Measurements from ENCODE around the gene COL6A3. TPM values are rescaled to one million over a fixed set of nuclear protein-coding genes. Genes with fewer than 3 reads are reported as not detected.

COL6A3 gene
- polyA plus RNA-seq, 3 donors = 47.7 to 137 (median 66.2) TPM

DNA sequence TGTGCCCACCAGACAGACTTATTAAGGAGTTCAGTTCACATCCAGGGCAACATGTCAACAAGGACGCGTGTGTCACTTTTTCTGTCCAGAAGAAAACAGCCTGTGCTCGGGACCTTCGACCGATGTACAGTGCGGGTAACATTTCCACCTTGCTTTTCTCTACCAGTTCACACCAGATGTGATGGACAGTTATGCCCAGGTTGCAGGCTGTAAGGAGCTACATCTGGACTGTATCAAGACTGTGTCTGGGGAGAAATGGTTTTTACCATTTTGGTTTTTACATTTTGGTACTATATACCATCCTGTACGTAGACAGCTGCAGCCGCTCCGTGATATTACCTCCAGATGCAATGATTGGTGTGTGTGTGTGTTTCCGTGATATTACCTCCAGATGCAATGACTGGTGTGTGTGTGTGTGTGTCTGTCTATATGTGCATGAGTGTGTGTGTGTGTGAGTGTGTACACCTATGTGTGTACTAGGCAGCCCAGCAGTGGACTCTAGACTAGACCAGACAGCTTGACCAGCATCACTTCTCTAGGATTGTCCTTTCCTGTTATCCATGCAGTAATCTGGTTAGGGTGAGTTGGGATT lies 118.0 kb downstream of the COL6A3 start:
- 89 to 98% (median 98%) methylated on average over 10 of the region's 10 CpGs for WGBS, 3 donors
- H3K27ac ChIP-seq (ENCODE audit: low read depth, low read length) = no peak overlapping the region

DNA sequence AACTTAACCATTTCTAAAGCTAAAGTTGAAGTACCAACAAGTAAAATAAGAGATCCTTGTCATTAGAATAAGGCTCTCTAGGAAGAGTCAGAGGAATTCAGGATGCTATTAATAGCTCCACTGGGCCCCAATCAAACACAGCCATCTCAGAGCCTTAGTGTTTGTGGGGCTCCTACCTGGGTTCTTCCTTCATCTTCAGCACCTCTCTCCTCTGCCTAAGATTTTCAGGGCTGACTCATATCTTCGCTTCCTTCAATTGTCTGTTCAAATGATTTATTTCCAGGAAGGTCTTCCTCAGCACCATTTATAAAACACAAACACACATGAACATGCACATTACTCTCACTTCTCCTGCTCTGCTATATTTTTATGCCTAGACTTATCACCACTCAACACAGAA lies 119.5 kb downstream of the COL6A3 start:
- H3K27ac ChIP-seq (ENCODE audit: low read depth, low read length) = no peak overlapping the region
- WGBS, 3 donors = 76 to 86% (median 79%) methylated on average over 1 of the region's 1 CpG

DNA sequence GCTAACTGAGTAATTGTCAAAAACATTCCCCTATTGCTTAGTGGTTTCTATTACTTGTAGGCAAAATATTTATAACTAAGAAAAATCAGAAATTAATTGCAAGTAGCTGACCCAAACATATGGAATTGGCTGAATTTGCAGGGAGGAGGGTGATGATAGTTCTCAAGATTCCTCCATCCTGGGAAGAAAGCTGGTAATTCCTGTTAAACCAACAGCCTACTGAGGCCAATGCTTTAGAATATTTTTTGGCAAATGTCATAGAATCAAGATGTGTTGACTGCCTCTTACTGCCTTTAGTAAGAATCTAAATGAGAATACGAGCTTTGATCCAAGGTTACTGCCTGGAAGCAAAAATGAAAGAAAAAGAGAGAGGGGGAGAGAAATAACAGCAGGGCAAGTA lies 120.0 kb downstream of the COL6A3 start:
- H3K27ac ChIP-seq (ENCODE audit: low read depth, low read length) = no peak overlapping the region

DNA sequence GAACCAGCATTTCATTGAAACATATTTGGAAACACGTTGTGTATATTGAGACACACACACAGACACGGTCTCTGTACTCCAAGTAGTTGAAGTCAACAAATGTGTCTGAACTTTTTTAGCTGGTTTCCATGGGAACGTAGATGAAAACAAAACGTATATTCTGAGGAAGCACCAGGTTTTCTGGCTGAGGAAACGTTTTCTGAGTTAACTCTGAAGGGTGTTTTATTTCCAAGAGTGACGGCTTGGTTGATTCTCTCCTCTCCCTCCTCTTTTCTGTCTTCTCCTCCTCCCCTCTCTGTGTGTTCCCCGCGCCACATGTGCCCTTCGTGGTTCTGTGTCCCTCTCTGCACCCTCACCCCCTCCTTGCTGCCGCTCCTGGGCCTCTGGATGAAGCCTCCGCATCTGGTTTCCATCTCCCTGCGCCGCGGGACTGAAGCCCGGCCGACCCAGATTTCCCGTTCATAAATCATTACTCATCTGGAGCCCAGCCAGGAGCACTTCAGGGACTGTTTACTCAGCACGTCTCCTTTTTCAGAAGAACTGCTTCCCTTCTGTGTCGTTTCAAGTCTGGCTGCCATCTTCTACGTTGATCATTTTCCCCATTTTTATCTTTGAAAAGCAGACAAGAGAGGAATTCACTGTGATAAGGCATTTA lies 122.7 kb downstream of the COL6A3 start:
- peak overlapping the region; percentile 28 for H3K27ac ChIP-seq (ENCODE audit: low read depth, low read length)
- WGBS, 3 donors = 1 to 2% (median 1%) methylated on average over 20 of the region's 20 CpGs

More for the DNA sequence above, 120.0 kb downstream of the COL6A3 start:
- WGBS, 3 donors = 55 to 57% (median 57%) methylated on average over 1 of the region's 1 CpG

DNA sequence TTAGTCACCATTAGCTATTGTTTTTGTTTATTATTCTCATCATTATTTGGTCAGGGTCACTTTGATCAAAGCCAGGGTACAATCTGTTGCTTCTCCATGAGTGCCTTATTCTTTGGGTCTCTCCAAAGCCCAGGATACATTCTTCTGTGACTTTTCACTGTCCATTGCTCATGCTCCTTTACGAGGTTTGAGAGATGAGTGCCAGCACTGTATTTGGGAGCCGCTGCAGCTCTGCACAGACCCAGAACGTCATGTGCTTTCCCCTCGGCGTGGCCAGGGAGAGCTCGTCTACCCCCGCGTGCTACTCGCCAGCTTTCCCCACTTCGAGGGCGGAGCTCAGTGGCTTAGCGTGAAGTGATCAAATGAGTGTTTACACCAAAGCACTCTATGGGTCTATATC lies 123.7 kb downstream of the COL6A3 start:
- WGBS, 3 donors = 50 to 74% (median 54%) methylated on average over 12 of the region's 12 CpGs
- no peak overlapping the region for H3K27ac ChIP-seq (ENCODE audit: low read depth, low read length)

DNA sequence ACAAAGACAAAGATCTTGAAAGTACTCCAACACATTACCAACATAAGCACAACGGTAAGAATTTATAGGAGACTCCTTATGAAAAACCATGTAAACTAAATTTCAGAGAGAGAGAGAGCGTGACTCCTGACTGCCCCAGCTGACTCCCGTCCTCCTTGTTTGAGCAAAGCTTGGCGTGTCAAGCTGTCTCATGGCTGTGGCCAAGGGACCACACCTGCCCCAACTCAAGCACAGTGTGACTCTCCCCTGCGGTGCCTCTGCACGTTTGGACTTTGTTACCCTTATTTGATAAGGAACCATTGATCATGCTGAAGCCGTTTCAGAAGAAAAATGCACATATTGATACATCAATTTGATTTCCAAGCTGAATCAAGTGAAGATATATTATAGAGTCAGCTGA lies 124.8 kb downstream of the COL6A3 start:
- no peak overlapping the region for H3K27ac ChIP-seq (ENCODE audit: low read depth, low read length)
- 60 to 92% (median 88%) methylated on average over 7 of the region's 7 CpGs for WGBS, 3 donors

DNA sequence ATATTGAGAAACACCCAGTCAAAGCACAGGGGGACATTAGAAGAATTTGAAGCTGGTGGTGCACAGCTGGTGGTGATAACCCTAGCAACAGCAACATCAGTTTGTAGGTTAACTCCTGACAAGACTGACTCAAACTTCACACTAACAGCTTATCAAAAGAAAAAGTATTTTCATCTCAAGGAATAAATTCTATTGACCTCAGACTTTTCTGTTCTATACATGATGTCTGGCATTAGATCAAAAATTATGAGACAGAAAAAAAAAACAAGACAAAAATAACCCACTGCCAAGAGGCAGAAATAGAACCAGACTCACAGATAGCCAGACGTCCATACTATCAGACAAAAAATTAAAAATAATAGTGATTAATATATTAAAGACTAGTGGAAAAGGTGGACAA lies 126.1 kb downstream of the COL6A3 start:
- 68 to 97% (median 94%) methylated on average over 1 of the region's 1 CpG for WGBS, 3 donors
- no peak overlapping the region for H3K27ac ChIP-seq (ENCODE audit: low read depth, low read length)

DNA sequence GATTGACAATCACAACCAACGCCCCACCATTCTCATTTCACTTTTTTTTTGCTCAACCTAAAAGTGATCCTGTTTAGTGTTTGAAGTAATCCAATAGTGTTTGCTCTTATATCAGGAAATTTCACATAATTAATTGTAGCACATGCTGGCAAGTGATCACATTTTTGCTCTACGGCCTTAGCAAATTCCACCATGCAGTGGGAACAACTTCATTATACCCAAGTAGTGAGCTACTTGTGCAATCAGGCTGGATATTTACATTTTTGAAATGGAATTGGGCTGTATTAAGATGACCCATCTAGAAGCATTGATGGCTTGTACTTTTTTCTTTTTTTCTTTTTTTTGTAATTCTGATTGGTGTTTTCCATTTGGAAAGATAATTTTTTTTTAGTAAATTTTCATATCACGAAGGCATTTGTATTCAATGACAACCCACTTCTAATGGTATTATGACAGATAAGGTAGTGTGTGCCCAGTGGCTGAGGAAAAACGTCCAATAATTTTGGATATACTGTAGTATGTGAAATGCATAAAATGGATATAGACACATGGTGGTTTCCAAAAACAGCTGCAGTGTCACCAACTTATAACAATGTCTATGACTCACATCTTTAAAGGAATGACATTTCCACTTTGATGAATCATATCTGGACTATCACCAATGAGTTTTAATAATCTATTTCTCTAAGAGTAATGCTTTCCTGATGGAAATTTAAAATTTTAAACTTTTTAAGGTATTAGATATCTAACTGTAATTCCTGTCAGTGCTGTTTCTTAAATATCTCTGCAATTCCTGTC lies 130.6 kb downstream of the COL6A3 start:
- WGBS, 3 donors = 53 to 83% (median 83%) methylated on average over 4 of the region's 4 CpGs
- H3K27ac ChIP-seq (ENCODE audit: low read depth, low read length) = no peak overlapping the region

DNA sequence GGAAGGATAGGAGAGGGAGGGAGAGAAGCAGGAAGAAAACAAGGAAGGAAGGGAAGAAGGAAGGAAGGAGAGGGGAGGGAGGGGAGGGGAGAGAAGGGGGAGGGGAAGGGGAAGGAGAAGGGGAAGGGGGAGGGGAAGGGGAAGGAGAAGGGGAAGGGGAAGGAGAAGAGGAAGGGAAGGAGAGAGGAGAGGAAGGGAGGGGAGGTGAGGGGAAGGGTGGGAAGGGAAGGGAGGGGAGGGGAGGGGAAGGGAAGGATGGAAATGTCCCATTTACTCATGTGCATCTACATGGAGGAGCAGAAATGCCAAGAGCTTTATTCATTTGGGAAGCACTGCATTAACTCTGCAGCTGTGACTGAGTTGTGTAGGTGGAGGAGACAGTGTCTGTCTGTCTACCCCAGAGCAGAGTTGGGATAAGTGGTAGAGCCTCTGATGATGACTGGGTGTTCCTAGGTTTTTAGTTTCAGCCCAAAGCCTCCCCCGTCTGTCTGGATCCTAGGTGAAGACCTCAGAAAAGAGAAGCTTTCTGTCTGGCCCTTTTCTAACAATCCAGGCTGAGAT lies 131.3 kb downstream of the COL6A3 start:
- no peak overlapping the region for H3K27ac ChIP-seq (ENCODE audit: low read depth, low read length)
- WGBS, 3 donors = 44 to 80% (median 70%) methylated on average over 1 of the region's 1 CpG

DNA sequence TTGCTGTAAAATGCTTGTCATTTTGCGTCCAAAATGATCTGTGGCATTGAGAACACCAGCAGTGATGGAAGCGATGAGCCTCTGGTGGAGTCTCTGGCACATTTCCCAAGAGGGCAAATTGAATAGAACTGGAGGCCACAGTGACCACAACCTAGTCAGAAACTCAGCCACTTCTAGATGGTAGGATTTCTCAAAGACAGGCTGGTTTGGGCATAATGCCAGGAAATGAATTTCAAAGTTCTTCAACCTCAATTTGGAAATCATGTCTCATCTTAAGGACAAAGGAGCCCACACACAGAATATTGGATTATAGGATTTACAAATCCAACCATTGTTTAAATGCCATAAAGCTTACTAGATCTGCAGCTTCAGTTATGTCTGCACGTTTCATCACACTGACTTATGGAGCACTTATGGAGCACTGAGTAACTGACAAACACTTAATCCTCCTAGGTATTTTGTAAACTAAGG lies 132.1 kb downstream of the COL6A3 start:
- WGBS, 3 donors = 58 to 64% (median 61%) methylated on average over 3 of the region's 3 CpGs
- H3K27ac ChIP-seq (ENCODE audit: low read depth, low read length) = no peak overlapping the region

DNA sequence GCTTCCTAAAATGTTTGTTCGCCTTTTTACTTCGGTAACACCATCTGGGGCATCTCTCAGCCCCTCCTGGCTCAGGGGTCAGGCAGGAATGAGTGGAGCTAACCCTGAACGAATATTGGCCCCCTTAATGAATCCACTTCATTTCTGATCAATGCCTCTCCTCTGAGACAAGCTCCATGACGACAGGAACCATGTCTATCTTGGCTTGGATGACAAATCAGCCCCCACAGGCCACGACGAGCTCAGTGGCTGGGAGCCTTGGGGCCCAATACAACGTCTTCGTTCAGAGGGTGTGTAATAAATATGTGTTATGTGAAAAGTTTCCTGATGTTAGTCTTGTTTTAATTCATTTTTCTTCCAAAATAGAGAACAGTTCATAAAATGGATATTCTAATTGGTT lies 133.0 kb downstream of the COL6A3 start:
- 63 to 77% (median 75%) methylated on average over 8 of the region's 8 CpGs for WGBS, 3 donors
- no peak overlapping the region for H3K27ac ChIP-seq (ENCODE audit: low read depth, low read length)

DNA sequence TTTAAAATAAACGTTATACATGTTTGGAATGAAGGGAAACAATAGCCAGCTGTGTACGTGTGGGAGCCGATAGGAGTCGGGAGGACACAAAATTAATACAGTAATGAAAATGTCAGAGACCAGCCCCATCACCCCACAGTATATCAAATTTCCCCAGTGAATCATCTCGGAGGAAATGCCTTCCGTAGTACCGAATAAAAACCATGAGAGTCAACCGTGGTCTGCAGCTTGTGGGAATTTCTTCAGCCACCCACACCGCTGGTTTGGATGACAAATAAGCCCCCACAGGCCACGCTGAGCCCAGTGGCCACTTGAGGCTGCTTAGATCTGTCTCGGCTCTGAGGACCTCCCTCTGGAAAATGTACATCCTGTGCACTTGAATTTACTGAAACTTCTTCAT lies 133.7 kb downstream of the COL6A3 start:
- WGBS, 3 donors = 59 to 70% (median 70%) methylated on average over 11 of the region's 11 CpGs
- no peak overlapping the region for H3K27ac ChIP-seq (ENCODE audit: low read depth, low read length)

DNA sequence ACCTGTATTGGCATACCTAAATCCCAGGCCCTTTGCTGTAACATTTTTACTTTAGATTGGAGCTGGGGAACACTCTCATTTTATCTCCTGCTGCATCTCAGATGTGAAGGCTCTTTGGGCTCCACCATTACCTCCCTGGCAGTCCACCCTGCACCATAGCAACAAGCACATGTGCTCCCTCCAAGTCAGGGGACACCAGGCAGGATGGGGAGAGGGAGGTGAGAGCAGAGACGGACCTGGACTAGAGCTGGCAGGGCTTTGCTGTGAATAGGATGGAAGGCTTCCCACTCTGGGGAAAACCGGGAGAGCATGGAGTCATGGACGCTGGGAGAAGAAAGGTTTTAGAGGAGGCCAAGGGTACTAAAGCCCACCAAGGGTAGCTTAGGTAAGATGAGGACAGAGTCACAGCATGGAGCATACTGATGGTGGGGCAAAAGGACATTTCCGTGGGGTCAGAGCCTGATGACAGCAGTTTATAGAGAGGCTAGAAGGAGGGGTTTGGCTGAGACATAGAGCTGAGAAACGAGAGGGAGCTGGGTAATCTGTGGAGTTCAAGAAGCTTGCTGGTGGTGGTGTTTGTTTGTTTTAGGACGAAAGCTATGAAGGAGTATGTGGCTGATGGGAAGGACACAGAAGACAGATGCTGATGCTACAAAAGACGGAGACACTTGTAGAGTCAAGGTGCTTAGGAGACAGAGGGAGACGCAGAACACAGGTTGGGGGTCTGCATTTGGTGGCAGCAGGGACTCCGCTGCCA lies 134.8 kb downstream of the COL6A3 start:
- no peak overlapping the region for H3K27ac ChIP-seq (ENCODE audit: low read depth, low read length)
- WGBS, 3 donors = 71 to 85% (median 81%) methylated on average over 9 of the region's 9 CpGs

DNA sequence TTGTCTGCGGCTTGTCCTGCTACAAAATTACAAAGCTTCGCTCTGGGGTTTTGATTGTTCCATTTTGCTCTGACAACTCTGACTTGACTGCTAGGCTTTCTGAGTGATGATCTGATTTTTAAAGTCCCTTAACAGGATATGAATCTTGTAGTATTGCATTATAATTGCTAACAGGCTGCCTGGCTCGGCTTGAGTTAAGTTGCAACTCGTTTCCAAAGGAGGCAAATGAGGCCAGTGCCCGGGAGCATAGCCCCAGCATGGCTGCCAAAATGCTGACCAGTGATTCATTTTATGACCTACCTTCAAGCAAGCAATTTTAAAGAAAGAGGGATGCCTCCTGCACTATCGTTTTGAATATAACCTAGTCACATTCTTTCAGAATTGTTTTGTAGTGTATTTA lies 135.4 kb downstream of the COL6A3 start:
- H3K27ac ChIP-seq (ENCODE audit: low read depth, low read length) = no peak overlapping the region
- WGBS, 3 donors = 47 to 60% (median 54%) methylated on average over 6 of the region's 6 CpGs

DNA sequence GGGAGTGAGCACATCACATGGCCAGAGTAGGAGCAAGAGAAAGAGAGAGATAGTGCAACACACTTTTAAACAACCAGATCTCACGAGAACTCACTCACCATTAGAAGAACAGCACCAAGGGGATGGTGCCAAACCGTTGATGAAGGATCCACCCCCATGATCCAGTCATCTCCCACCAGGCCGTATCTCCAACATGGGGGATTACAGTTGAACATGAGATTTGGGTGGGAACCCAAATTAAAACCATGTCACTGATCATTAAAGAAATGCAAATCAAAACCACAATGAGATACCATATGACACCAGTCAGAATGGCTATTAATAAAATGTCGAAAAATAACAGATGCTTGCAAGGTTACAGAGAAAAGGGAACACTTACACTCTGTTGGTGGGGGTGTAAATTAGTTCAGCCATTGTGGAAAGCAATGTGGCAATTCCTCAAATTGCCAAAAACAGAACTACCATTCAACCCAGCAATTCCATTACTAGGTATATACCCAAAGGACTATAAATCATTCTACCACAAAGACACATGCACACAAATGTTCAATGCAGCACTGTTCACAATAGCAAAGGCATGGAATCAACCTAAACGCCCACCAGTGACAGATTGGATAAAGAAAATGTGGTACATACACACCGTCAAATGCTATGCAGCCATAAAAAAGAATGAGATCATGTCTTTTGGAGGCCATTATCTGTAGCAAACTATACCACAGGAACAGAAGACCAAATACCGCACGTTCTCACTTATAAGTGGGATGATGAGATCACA lies 137.1 kb downstream of the COL6A3 start:
- no peak overlapping the region for H3K27ac ChIP-seq (ENCODE audit: low read depth, low read length)
- WGBS, 3 donors = 81 to 90% (median 89%) methylated on average over 8 of the region's 8 CpGs

Data from adipose tissue (tissue), 3 donors.